HK-2 (cell line): ENCODE data around the gene SLC10A3.

ENCODE experiments used
- DNase-seq: peaks from one replicate; pipeline ENCODE4 v3.0.0-alpha.2; 2018; ENCODE audit not compliant: unreplicated experiment

The SLC10A3 gene

GRCh38 chrX:154440623-154441357 is 49.6 kb downstream of the SLC10A3 start:
- DNase-seq = no peak

DNA sequence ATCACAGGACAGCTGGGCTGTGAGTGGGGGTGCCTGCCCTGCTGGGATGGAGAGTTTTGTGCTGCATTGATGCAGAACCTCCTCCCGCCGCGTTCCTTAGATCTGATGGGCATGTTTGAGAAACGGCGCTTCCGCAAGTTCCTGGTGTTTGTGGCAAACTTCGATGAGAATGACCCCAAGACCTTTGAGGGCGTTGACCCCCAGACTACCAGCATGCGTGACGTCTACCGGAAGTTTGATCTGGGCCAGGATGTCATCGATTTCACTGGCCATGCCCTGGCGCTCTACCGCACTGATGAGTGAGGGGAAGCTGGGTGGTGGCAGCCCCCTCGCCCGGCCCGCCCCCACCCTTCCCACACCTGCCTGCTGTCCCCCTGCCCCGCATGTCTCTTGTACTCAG is 50.6 kb downstream of the SLC10A3 start:
- DNase-seq = no peak

- no peak for DNase-seq
Measured at GRCh38 chrX:154437971-154438893, 52.2 kb downstream of the SLC10A3 start.
